H1 (cell line): ENCODE measurements around the gene CIPC.

Experiments used
- ATF2 ChIP-seq: IDR thresholded peaks from 2 replicates; pipeline ENCODE4 v1.6.1; 2012; ENCODE audit warnings: low read length, inconsistent platforms
- CHD1 ChIP-seq: IDR thresholded peaks from 2 replicates; pipeline ENCODE4 v1.6.1; 2012; ENCODE audit warnings: low read depth, low read length, improper control_type of control experiment
- CTCF ChIP-seq, 3 experiments: IDR thresholded peaks; 1 replicate in 2 of 3; 2 replicates in 1 of 3; pipeline versions ENCODE4 v1.5.1 to v1.6.1; 2011; ENCODE audit warnings: low read length in 3 of 3, mild to moderate bottlenecking in 3 of 3, inconsistent platforms in 2 of 3, low read depth in 1 of 3, moderate library complexity in 1 of 3; ENCODE audit not compliant: insufficient read depth in 1 of 3; ENCODE audit errors: control extremely low read depth in 1 of 3
- EGR1 ChIP-seq: IDR thresholded peaks from 2 replicates; pipeline ENCODE4 v1.6.1; 2011; ENCODE audit warnings: low read depth, low read length, borderline replicate concordance
- EP300 ChIP-seq, 2 experiments: IDR thresholded peaks; 1 replicate in 1 of 2; 2 replicates in 1 of 2; pipeline ENCODE4 v1.6.1; 2011 to 2012; ENCODE audit warnings: low read depth in 2 of 2, low read length in 2 of 2, mild to moderate bottlenecking in 2 of 2, borderline replicate concordance in 1 of 2, inconsistent platforms in 1 of 2, moderate library complexity in 1 of 2
- EZH2 ChIP-seq: fragments of 200-600 bp; sonication (generic); IDR thresholded peaks from 2 replicates; pipeline ENCODE4 v1.7.1; 2012; ENCODE audit warnings: low read depth, mild to moderate bottlenecking, moderate library complexity, low read length, inconsistent platforms; ENCODE audit not compliant: severe bottlenecking
- POLR2A ChIP-seq, 2 experiments: IDR thresholded peaks; 1 replicate in 1 of 2; 2 replicates in 1 of 2; pipeline ENCODE4 v1.6.1; 2011; ENCODE audit warnings: low read depth in 2 of 2, low read length in 2 of 2, mild to moderate bottlenecking in 2 of 2; ENCODE audit errors: control extremely low read depth in 1 of 2
- RAD21 ChIP-seq, 2 experiments: IDR thresholded peaks in 1 of 2; conservative IDR thresholded peaks in 1 of 2; 2 replicates each; pipeline ENCODE4 v1.6.1; 2011; ENCODE audit warnings: low read depth in 2 of 2, low read length in 2 of 2, improper control_type of control experiment in 1 of 2, inconsistent platforms in 1 of 2, mild to moderate bottlenecking in 1 of 2, moderate library complexity in 1 of 2
- RFX5 ChIP-seq: IDR thresholded peaks from 2 replicates; pipeline ENCODE4 v1.6.1; 2011; ENCODE audit warnings: low read depth, low read length, improper control_type of control experiment, borderline replicate concordance
- SIN3A ChIP-seq, 2 experiments: IDR thresholded peaks in 1 of 2; conservative IDR thresholded peaks in 1 of 2; 2 replicates each; pipeline ENCODE4 v1.6.1; 2011 to 2012; ENCODE audit warnings: low read length in 2 of 2, improper control_type of control experiment in 1 of 2, low read depth in 1 of 2, mild to moderate bottlenecking in 1 of 2
- TBP ChIP-seq: IDR thresholded peaks from 2 replicates; pipeline ENCODE4 v1.6.1; 2011; ENCODE audit warnings: low read depth, low read length, improper control_type of control experiment
- YY1 ChIP-seq: IDR thresholded peaks from 2 replicates; pipeline ENCODE4 v1.6.1; 2011; ENCODE audit warnings: low read depth, mild to moderate bottlenecking, low read length

- TF ChIP-seq EGR1, result no peak
- TF ChIP-seq CTCF (IDR thresholded peaks at IDR 0.05; ENCODE audit: control extremely low read depth in 1 of 3, insufficient read depth in 1 of 3, low read depth in 1 of 3, low read length in 3 of 3), result no peak
- no peak for TF ChIP-seq YY1
- TF ChIP-seq ATF2, result no peak
- TF ChIP-seq EP300 (IDR thresholded peaks at IDR 0.05; ENCODE audit: borderline replicate concordance in 1 of 2, low read depth in 2 of 2, low read length in 2 of 2), result no peak
- TF ChIP-seq RAD21 (IDR thresholded peaks at IDR 0.05 in 1 of 2, conservative IDR thresholded peaks at IDR 0.05 in 1 of 2; ENCODE audit: low read depth in 2 of 2, low read length in 2 of 2), result no peak
- TF ChIP-seq EZH2, result no peak
- no peak for TF ChIP-seq TBP
- TF ChIP-seq RFX5, result no peak
- TF ChIP-seq CHD1, result no peak
- no peak for TF ChIP-seq SIN3A (conservative IDR thresholded peaks at IDR 0.05 in 1 of 2, IDR thresholded peaks at IDR 0.05 in 1 of 2; ENCODE audit: low read depth in 1 of 2, low read length in 2 of 2)
- TF ChIP-seq POLR2A (IDR thresholded peaks at IDR 0.05; ENCODE audit: control extremely low read depth in 1 of 2, low read depth in 2 of 2, low read length in 2 of 2), result no peak
Measured at GRCh38 chr14:77158175-77158881, 60.3 kb downstream of the CIPC start.
